Stimulated activated CD4-positive, alpha-beta T cell treated with anti-CD3 and anti-CD28 coated beads, Interleukin-4, amount 100 ng/mL, for 48 hours (primary cell): Measurements from ENCODE around the gene KLK15.

ENCODE experiments used
- DNase-seq, 2 donors: peaks; one replicate each; pipeline ENCODE4 v3.0.0-alpha.2; 2020; ENCODE audit warnings: low read depth in 2 of 2

Gene KLK15

GRCh38 chr19:50843701-50844221 is 10.4 kb upstream of the KLK15 start:
- DNase-seq: no peak

GRCh38 chr19:50843205-50843604 is 9.8 kb upstream of the KLK15 start:
- no peak for DNase-seq

DNA sequence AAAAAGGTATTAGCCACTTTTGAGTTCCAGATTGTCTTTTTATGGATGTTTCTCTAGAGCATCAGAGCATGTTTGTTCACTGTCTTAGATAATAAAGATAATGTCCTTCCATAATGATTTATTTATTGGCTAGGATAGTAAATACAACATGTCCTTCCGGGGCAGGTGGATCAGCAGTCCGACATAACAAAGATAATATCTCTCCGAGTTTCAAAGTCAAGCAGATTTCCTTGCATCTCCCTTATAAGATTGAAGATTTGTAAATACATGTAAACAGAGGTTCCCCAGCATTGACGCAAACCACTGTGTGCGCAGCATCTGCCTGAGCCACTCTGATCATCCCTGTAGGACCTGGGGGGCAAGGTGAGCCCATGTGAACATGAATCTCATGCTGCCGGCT is 8.8 kb upstream of the KLK15 start:
- DNase-seq: no peak

DNA sequence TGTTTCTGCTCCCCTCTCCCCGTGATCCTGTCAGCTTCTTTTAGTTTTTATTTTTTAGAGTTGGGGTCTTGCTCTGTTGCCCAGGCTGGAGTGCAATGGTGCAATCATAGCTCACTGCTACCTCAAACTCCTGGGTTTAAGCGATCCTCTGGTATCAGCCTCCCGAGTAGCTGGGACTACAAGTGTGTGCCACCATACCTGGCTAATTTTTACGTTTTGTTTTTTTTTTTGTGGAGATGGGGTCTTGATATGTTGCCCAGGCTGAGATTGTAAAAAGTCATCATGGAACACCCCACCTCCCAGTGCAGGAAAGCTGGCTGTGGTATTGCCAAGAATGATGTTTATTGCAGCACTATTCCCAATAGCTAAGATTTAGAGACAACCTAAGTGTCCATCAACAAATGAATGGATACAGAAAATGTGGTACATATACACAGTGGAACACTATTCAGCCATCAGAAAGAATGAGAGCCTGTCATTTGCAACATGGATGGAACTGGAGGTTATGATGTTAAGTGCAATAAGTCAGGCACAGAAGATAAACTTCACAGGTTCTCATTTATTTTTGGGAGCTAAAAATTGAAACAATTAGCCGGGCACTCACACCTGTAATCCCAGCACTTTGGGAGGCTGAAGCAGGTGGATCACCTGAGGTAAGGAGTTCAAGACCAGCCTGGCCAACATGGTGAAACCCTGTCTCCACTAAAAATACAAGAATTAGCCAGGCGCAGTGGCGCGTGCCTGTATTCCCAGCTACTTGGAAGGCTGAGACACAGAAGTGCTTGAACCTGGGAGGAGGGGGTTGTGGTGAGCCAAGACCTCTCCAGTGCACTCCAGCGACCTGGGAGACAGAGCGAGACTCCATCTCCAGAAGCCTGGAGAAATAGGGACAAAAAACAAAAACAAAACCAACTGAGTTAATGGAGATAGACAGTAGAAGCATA is 6.6 kb upstream of the KLK15 start:
- DNase-seq: no peak

GRCh38 chr19:50838239-50838638 is 4.9 kb upstream of the KLK15 start:
- no peak for DNase-seq

- no peak for DNase-seq
These were observed 3.9 kb upstream of the KLK15 start for GRCh38 chr19:50837300-50837699.

- no peak for DNase-seq
These were observed 3.3 kb upstream of the KLK15 start for GRCh38 chr19:50836543-50837195.

DNA sequence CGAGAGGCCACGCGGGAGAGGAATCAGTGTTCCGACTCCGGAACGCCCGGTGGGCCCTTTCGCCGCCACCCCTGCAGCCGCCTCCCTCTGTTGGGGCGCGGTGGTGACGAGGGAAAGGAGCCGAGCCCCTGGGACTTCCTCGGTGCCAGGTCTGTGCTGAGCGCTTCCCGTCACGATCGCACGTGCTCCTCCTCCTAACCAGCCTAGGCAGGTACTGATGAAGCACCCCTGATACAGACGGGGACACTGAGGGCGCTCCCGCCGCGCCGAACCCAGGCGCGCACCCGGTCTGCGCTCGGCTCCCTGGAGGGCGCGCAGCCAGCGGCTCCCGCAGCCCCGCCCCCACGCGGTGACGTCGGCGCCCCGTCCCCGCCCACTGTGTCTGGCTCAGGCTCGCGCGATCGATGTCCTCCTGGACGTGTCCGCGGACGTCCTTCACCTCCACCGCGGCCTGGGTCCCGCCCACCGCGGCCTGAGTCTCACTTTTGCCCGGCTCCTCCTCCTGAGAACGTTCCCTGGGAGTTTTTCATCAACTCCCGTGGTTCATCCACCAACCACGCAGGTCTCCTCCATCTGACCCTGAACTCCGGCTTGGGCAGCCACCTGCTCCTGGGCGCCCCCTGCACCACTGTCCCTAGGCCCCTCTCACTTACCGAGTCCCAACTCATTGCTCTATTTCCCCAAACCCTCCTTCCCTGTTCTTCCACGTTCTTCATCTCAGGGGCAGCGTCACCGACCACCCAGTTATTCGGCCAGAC is 2.6 kb upstream of the KLK15 start:
- peak; percentile 67 to 73 for DNase-seq

GRCh38 chr19:50835103-50835784 is 1.9 kb upstream of the KLK15 start:
- no peak for DNase-seq

GRCh38 chr19:50833802-50834167 is 411 bp upstream of the KLK15 start:
- DNase-seq: no peak

DNA sequence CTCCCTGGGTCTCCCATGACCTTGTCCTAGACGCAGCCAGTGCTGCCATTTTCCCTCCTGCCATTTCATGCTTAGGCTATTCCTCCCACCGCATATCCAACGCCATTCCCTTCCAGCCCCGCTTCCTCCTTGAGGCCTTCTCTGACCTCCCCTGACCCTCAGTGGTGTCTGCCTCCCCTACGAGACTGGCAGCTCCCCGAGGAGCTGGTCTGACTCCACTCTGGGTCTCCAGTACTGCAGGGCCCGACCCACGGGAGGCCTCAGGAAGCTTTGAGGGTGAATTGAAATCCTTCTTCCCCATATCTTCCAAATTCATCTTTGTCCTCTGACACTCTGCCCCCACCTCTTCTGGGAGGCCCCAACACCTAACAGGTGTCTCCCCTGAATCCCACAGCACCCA is 708 bp downstream of the KLK15 start:
- DNase-seq: no peak

DNA sequence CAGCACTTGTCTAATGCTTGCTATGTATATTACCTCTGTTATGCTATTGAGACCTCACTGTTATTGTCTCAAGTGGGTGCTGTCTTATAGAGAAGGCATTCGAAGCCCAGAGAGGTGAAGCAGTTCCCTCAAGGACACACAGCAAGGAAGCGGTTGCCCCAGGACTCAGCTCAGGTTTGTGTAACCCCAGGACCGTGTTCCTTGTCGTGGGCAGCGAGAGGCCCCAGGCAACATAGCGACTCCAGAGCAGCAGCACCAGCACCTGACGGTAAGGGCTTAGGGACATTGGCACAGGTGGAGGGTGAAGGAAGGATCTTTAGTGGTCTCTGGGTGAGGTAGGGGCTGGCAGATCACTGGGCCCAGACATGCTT is 2.4 kb downstream of the KLK15 start:
- DNase-seq: no peak

DNA sequence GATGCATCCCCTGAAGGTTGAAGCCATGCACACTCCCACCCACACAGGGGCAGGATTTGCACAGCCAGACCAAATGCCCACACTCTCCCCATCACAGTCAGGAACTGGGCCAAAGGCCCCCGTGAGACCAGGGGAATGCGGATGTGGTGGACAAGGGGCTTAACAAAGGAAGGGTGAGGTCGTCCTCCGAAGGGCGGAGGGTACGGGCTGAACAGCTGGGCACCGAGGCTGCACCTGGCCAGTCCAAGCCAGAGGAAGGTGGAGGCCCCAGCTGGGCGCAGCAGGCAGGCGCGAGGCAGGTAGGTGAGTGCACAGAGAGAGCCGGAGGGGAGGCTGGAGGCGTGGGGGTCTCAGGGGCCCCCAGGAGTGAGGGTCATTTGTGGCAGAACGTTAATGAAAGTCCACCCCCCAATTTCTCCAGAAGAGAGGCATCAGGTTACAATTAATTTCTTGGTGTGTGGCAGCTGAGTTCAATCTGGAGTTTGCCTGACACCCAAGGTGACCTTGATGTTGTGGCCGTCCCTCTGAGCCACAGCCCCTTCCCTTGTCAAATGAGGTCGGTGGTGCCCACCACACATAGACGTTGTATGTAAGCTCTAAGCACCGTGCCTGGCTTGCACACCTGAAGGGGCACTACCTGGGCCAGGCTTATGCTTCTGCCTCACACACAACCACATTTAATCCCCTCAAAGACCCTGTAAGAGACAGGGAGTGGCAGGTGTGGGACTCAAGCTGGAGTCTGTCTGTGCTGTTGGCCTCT is 2.9 kb downstream of the KLK15 start:
- DNase-seq: no peak

DNA sequence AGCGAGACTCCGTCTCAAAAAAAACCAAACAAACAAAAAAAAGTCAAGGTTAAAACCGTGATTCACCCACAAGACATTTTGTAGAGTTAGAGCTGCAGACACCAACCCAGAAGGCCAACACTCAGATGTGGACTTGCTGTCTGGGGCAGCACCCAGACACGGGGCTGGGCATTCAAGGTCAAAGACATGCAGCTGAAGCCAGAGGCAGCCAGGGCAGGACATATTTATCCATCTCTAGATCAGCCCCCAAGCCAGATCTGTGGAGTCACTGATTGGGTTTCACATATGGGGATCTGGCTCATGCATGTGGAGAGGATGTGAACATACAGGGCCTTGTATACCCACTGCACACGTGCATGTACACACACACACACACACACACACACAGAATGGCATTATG is 3.6 kb downstream of the KLK15 start:
- no peak for DNase-seq

GRCh38 chr19:50827476-50827875 is 5.9 kb downstream of the KLK15 start:
- DNase-seq: no peak

GRCh38 chr19:50826492-50827240 is 6.7 kb downstream of the KLK15 start:
- DNase-seq: no peak

DNA sequence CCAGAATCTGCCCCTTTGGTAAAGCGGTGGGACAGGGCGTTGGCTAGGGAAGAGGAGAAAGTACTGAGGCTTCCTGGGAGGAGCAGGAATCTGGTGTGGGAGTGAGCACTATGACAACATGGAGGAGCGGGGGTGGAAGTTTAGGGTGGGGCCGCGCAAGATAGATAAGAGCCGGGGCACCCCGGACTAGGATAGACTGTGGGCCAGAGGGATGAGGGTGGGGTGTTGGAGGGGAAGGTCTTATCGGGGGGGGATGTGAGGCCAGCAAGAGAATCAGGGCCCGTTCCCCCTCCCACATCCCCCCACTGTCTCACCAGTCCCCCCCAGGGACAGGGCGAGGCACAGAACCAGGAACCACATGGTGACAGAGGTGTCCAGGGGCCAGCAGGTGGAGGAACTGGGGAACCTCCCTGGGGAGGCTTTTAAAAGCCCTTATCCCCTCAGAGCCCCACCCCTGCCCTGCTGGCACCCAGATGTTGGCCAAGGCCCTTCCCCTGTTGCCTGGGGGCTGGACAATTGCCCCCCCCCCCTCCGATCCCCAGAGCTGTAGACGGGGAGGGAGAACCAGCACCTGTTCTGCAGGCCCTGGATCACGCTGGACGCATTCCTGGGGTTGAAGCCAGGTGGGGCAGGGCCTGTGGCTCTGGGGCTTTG is 9.9 kb downstream of the KLK15 start, which contains the start of gene KLK1:
Gene KLK1 (minus strand): TSS at position 399 of the 654 bp plus-strand sequence. CDS start 39 bp downstream, at position 360.
- DNase-seq: no peak

DNA sequence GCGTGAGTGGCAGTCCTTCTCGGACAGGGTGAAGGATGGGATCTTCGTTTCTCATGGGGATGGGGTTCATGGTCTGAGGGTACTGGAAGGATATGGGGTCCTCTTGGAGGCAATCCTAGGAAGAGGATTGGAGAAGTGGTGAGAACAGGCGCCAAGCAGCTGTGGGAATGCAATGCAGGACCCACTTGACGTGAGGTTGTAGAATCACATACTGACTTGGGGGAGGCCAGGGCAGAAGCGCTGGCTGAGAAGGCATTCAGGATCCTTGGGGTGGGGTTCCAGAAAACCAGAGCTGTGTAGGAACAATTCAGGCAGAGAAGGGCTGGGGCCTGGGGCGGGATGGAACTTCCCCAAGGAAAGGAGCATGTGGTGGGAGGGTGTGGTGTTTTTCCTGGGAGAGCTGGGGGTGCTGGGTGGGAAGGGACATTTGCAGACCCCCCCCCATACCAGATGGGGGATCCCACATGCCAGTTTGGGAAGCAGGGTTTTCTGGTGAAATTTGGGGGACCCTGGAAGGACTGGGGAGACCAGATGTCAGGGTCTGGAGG is 10.6 kb downstream of the KLK15 start:
- DNase-seq: no peak

DNA sequence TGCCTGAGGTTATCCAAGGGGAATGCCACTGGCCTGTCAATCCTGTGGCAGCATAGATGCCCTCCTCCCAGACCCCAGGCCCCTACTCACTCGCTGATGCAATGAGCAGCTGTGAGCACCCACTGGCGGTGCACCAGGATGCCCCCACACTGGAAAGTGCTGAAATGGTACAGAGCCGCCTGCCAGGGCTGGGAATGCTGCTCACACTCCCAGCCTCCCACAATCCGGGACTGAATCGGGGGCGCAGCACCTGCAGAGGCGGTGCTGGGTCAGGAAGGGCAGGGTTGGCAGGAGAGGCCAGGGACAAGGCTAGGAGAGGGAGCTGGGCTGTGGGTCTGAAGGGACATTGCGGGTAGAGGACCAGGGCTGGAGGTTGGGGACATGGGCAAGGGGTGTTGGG is 11.8 kb downstream of the KLK15 start:
- DNase-seq: no peak
